NB4 (cell line): ENCODE data around the gene RIIAD1.

Source experiments
- POLR2A ChIP-seq: IDR thresholded peaks from 2 replicates; pipeline ENCODE4 v1.6.1; 2011; ENCODE audit warnings: mild to moderate bottlenecking; ENCODE audit not compliant: insufficient read length; ENCODE audit errors: extremely low read depth
- TF ChIP-seq, protein P1 (sequence below): IDR thresholded peaks from one replicate; pipeline ENCODE4 v1.5.1; 2012; ENCODE audit warnings: low read depth, low read length

DNA sequence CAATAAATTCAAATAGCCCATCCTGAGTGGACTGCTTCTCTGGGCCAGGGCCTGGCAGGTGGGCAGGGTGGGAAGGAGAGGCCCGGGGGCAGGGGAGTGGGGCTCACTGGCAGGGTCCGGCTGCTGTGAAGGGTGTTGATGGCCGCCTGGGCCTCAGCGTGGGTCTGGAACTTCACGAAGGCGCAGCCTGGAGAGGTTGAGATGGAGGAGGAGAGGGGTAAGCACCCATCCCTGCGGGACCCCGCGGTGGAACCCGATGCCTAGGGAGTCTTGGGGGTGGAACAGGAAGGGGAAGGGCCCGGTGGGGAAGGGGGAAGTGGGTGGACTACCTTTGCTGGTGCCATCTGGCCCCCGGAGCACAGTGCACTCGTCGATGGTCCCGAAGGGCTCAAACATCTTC is 12.4 kb upstream of the RIIAD1 start:
- TF ChIP-seq, protein P1, sequence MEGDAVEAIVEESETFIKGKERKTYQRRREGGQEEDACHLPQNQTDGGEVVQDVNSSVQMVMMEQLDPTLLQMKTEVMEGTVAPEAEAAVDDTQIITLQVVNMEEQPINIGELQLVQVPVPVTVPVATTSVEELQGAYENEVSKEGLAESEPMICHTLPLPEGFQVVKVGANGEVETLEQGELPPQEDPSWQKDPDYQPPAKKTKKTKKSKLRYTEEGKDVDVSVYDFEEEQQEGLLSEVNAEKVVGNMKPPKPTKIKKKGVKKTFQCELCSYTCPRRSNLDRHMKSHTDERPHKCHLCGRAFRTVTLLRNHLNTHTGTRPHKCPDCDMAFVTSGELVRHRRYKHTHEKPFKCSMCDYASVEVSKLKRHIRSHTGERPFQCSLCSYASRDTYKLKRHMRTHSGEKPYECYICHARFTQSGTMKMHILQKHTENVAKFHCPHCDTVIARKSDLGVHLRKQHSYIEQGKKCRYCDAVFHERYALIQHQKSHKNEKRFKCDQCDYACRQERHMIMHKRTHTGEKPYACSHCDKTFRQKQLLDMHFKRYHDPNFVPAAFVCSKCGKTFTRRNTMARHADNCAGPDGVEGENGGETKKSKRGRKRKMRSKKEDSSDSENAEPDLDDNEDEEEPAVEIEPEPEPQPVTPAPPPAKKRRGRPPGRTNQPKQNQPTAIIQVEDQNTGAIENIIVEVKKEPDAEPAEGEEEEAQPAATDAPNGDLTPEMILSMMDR, result no peak
- TF ChIP-seq POLR2A, result no peak
